Osteoblast (primary cell): Measurements from ENCODE around the gene ATXN7L1. TPM values are rescaled to one million over a fixed set of nuclear protein-coding genes. Genes with fewer than 3 reads are reported as not detected.

Experiments
- DNase-seq: peaks from one replicate; pipeline ENCODE4 v3.0.0; 2011; ENCODE audit warnings: low spot score, mixed read lengths; ENCODE audit not compliant: insufficient read length; ENCODE audit errors: missing footprints
- H2AFZ ChIP-seq: 2 replicates; pipeline ENCODE4 v1.6.0; 2011; ENCODE audit warnings: mild to moderate bottlenecking, low read length
- H3K27ac ChIP-seq: 2 replicates; pipeline ENCODE4 v1.5.1; 2011; ENCODE audit warnings: mild to moderate bottlenecking, low read depth, low read length, moderate library complexity
- H3K27me3 ChIP-seq: 2 replicates; pipeline ENCODE4 v1.6.0; 2012; ENCODE audit warnings: mild to moderate bottlenecking, control low read depth, inconsistent platforms, low read length, moderate library complexity; ENCODE audit not compliant: insufficient read depth
- H3K36me3 ChIP-seq: 2 replicates; pipeline ENCODE4 v1.5.1; 2011; ENCODE audit warnings: mild to moderate bottlenecking, low read length, control low read depth, moderate library complexity; ENCODE audit not compliant: insufficient read depth
- H3K4me1 ChIP-seq: 2 replicates; pipeline ENCODE4 v1.5.1; 2011; ENCODE audit warnings: mild to moderate bottlenecking, low read length, control low read depth, moderate library complexity; ENCODE audit not compliant: insufficient read depth
- H3K4me2 ChIP-seq: 2 replicates; pipeline ENCODE4 v1.6.0; 2011; ENCODE audit warnings: mild to moderate bottlenecking, low read length; ENCODE audit not compliant: insufficient read depth
- H3K4me3 ChIP-seq: fragments of 200-600 bp; sonication (generic); 3 replicates; pipeline ENCODE4 v1.5.1; 2012; ENCODE audit warnings: mild to moderate bottlenecking, low read length, inconsistent platforms; ENCODE audit not compliant: insufficient read depth
- H3K79me2 ChIP-seq: 2 replicates; pipeline ENCODE4 v1.6.0; 2012; ENCODE audit warnings: mild to moderate bottlenecking, low read length, control low read depth, inconsistent platforms; ENCODE audit not compliant: insufficient read depth
- H3K9me3 ChIP-seq: 2 replicates; pipeline ENCODE4 v1.5.1; 2011; ENCODE audit warnings: low read depth, low read length, control low read depth
- H4K20me1 ChIP-seq: 2 replicates; pipeline ENCODE4 v1.6.0; 2012; ENCODE audit warnings: mild to moderate bottlenecking, low read length, control low read depth; ENCODE audit not compliant: insufficient read depth
- total RNA-seq: library from RNA; depleted of rRNA; stranded (reverse); fragments of >200 nt; gene quantifications from 2 replicates; pipeline ENCODE4 v1.2.3, GENCODE V29; 2012
- TF ChIP-seq, protein P1 (sequence below): IDR thresholded peaks from 2 replicates; pipeline ENCODE4 v1.5.1; 2011; ENCODE audit warnings: mild to moderate bottlenecking, low read depth, low read length, moderate library complexity; ENCODE audit errors: extremely low read depth

The ATXN7L1 gene
- total RNA-seq, 1 donor: 9.0 TPM

- peaks cover 23% of the 10 kb centered on the region for H4K20me1 ChIP-seq
- DNase-seq: no peak
Observed at GRCh38 chr7:105644937-105645336, 231.5 kb downstream of the ATXN7L1 start.

GRCh38 chr7:105643851-105644250 lies 232.5 kb downstream of the ATXN7L1 start:
- peaks cover 18% of the 10 kb centered on the region for H4K20me1 ChIP-seq
- H3K4me2 ChIP-seq: no peak overlapping the region
- no peak overlapping the region for H3K4me3 ChIP-seq
- no peak overlapping the region for H2AFZ ChIP-seq
- no peaks in the 10 kb centered on the region for H3K79me2 ChIP-seq
- no peak overlapping the region for H3K27ac ChIP-seq
- H3K27me3 ChIP-seq: no peaks in the 10 kb centered on the region
- TF ChIP-seq, protein P1, sequence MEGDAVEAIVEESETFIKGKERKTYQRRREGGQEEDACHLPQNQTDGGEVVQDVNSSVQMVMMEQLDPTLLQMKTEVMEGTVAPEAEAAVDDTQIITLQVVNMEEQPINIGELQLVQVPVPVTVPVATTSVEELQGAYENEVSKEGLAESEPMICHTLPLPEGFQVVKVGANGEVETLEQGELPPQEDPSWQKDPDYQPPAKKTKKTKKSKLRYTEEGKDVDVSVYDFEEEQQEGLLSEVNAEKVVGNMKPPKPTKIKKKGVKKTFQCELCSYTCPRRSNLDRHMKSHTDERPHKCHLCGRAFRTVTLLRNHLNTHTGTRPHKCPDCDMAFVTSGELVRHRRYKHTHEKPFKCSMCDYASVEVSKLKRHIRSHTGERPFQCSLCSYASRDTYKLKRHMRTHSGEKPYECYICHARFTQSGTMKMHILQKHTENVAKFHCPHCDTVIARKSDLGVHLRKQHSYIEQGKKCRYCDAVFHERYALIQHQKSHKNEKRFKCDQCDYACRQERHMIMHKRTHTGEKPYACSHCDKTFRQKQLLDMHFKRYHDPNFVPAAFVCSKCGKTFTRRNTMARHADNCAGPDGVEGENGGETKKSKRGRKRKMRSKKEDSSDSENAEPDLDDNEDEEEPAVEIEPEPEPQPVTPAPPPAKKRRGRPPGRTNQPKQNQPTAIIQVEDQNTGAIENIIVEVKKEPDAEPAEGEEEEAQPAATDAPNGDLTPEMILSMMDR: no peak
- no peaks in the 10 kb centered on the region for H3K4me1 ChIP-seq
- no peak for DNase-seq
- no peaks in the 10 kb centered on the region for H3K9me3 ChIP-seq
- peaks cover 3% of the 10 kb centered on the region for H3K36me3 ChIP-seq

More at GRCh38 chr7:105644937-105645336, 231.5 kb downstream of the ATXN7L1 start:
- H3K79me2 ChIP-seq: no peaks in the 10 kb centered on the region
- H3K4me1 ChIP-seq: peaks cover 8% of the 10 kb centered on the region
- H3K27me3 ChIP-seq: no peaks in the 10 kb centered on the region
- TF ChIP-seq, protein P1: no peak
- H3K4me3 ChIP-seq: no peak overlapping the region
- H2AFZ ChIP-seq: no peak overlapping the region
- no peak overlapping the region for H3K4me2 ChIP-seq
- peaks cover 3% of the 10 kb centered on the region for H3K36me3 ChIP-seq
- no peak overlapping the region for H3K27ac ChIP-seq
- no peaks in the 10 kb centered on the region for H3K9me3 ChIP-seq

DNA sequence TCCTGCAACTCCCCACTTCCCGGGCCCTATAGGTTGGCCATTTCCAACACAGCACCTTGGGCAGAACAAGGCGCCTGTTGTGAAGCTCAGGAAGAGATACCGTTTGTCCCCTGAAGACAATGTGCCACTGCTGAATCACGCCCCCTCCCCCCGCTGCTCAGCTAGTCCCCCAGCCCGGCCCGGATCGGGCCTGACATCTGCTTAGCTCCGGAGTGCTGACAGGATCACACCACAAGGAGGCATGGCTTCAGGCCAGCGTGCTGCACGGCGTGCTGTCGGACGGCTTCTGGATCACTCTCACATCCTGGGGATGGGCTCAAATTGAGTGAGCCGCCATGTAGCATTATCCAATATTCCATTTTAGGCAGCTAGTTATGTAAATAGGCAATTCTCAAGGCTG lies 233.0 kb downstream of the ATXN7L1 start:
- H4K20me1 ChIP-seq: peaks cover 14% of the 10 kb centered on the region
- peaks cover 4% of the 10 kb centered on the region for H3K36me3 ChIP-seq
- H3K4me2 ChIP-seq: no peak overlapping the region
- DNase-seq: no peak
- no peaks in the 10 kb centered on the region for H3K9me3 ChIP-seq
- H3K27ac ChIP-seq: no peak overlapping the region
- no peak overlapping the region for H2AFZ ChIP-seq
- TF ChIP-seq, protein P1: no peak
- no peaks in the 10 kb centered on the region for H3K4me1 ChIP-seq
- no peak overlapping the region for H3K4me3 ChIP-seq
- H3K79me2 ChIP-seq: no peaks in the 10 kb centered on the region
- H3K27me3 ChIP-seq: no peaks in the 10 kb centered on the region

DNA sequence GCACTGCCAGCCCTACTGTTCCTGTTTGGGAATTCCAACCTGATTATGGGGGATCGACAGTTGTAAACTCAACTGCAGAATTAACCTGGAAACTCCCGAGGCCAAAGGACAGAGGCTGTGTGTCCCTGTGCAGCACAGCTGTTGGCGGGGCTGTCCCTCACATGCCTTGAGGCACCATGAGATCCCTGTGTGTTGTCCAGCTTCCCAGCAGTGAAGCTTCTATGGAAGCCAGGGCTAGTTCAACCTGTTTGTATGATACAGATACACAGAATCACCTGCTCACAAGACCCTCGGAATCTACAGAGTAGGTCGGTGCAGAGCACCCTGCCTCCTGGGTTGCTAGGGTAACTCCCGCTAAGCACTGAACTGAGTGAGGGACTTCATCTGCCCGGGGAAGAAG lies 234.1 kb downstream of the ATXN7L1 start:
- Histone ChIP-seq H3K9me3 (no peaks in the 10 kb centered on the region), H3K4me2 (no peak overlapping the region), H3K36me3 (peaks cover 13% of the 10 kb centered on the region), H3K27me3 (no peaks in the 10 kb centered on the region), H3K79me2 (no peaks in the 10 kb centered on the region), H3K4me1 (no peaks in the 10 kb centered on the region), H3K4me3 (no peak overlapping the region), H2AFZ (no peak overlapping the region), H3K27ac (no peak overlapping the region), H4K20me1 (peaks cover 11% of the 10 kb centered on the region)
- TF ChIP-seq, protein P1: no peak
- no peak for DNase-seq
